ENCODE results near the gene RSPH10B2.
A peak's percentile ranks its signal among the peaks of the same experiment; 100 is the strongest.
"Not testable (repeated sequence)": the region's sequence is repeated elsewhere in the genome, so short reads cannot be mapped to it uniquely, and the experiment has no call there.

RSPH10B2 gene

GRCh38 chr7:6753964-6754363, at the start of gene RSPH10B2:
Gene RSPH10B2, plus strand, starts transcription at chr7:6754103. Its CDS starts 3,575 bp downstream, at chr7:6757678.
- not testable (repeated sequence) for DNase-seq

- peak in 1 of 2 experiments; percentile 58 for DNase-seq
These were observed 47.8 kb upstream of the RSPH10B2 start for GRCh38 chr7:6705959-6706665.

GRCh38 chr7:6706666-6707407, 47.1 kb upstream of the RSPH10B2 start, which contains the start of gene ZNF12:
Gene ZNF12, minus strand, starts transcription at chr7:6706947. Its CDS starts 1,774 bp downstream, at chr7:6705173.
- peak; percentile 84 to 95 for DNase-seq

GRCh38 chr7:6708304-6708703, 45.6 kb upstream of the RSPH10B2 start:
- DNase-seq = no peak

GRCh38 chr7:6709808-6710207, 44.1 kb upstream of the RSPH10B2 start:
- peak in 1 of 2 experiments; percentile 1 for DNase-seq

- DNase-seq = no peak
These were observed 39.5 kb upstream of the RSPH10B2 start for GRCh38 chr7:6714360-6714759.

GRCh38 chr7:6715898-6716297, 38.0 kb upstream of the RSPH10B2 start:
- DNase-seq = not testable (repeated sequence)

GRCh38 chr7:6718124-6718523, 35.8 kb upstream of the RSPH10B2 start:
- peak in 1 of 2 experiments; percentile 5 for DNase-seq

- DNase-seq = not testable (repeated sequence)
These were observed 29.6 kb upstream of the RSPH10B2 start for GRCh38 chr7:6724351-6724750.

GRCh38 chr7:6725003-6725402, 28.9 kb upstream of the RSPH10B2 start:
- DNase-seq = no peak

GRCh38 chr7:6726341-6726740, 27.6 kb upstream of the RSPH10B2 start:
- DNase-seq = not testable (repeated sequence)

GRCh38 chr7:6727663-6728062, 26.2 kb upstream of the RSPH10B2 start:
- DNase-seq = no peak

- not testable (repeated sequence) for DNase-seq
These were observed 24.9 kb upstream of the RSPH10B2 start for GRCh38 chr7:6728893-6729491.

- peak; percentile 77 to 92 for DNase-seq
These were observed 24.2 kb upstream of the RSPH10B2 start for GRCh38 chr7:6729492-6730342.

GRCh38 chr7:6730343-6730633, 23.6 kb upstream of the RSPH10B2 start:
- DNase-seq = peak in 1 of 2 experiments; percentile 13

GRCh38 chr7:6738415-6738814, 15.5 kb upstream of the RSPH10B2 start:
- DNase-seq = not testable (repeated sequence)

GRCh38 chr7:6744410-6745100, 9.3 kb upstream of the RSPH10B2 start:
- not testable (repeated sequence) for DNase-seq

GRCh38 chr7:6749335-6749734, 4.6 kb upstream of the RSPH10B2 start:
- not testable (repeated sequence) for DNase-seq

- DNase-seq = not testable (repeated sequence)
These were observed 3.7 kb upstream of the RSPH10B2 start for GRCh38 chr7:6750173-6750572.

- DNase-seq = not testable (repeated sequence)
These were observed 7.3 kb downstream of the RSPH10B2 start for GRCh38 chr7:6761186-6761585.

- not testable (repeated sequence) for DNase-seq
These were observed 27.7 kb downstream of the RSPH10B2 start for GRCh38 chr7:6781581-6781980.

GRCh38 chr7:6789353-6789752, 35.5 kb downstream of the RSPH10B2 start:
- DNase-seq = not testable (repeated sequence)
